ENCODE data around the gene DNM2. TPM values are rescaled to one million over a fixed set of nuclear protein-coding genes. Genes with fewer than 3 reads are reported as not detected.

Gene DNM2
- total RNA-seq, 1 experiment from 2014 or later = 131 TPM

DNA sequence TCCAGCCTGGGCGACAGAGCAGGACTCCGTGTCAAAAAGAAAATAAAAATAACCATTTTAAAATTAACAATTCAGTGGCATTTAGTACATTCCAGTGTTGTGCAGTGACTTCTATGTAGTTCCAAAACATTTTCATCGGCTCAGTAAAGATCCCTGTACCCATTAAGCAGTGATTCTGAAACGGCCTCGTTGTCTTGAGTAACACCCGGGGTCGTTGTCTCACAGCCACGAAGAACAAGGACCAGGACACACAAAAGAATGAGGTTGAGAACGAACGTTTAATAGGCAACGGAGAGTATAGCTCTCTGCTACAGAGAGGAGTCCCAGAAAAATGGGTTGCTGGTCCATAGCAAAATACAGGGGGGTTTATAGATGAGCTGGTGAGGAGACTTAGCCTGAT lies 120.5 kb downstream of the DNM2 start:
- no peak for ATAC-seq
- Mint-ChIP-seq H3K9me3 (peaks cover 29% of the 10 kb centered on the region), H3K4me3 (no peak overlapping the region), H3K27me3 (ENCODE audit: low read depth) (peaks cover 28% of the 10 kb centered on the region), H3K27ac (0 out of 2 replicates have a peak overlapping the region, but pooled peaks have one; percentile 6), H3K4me1 (peaks cover 13% of the 10 kb centered on the region), H3K36me3 (peaks cover 8% of the 10 kb centered on the region; the same call in 1 of the 2 replicates)
- TF ChIP-seq NFE2L1 (CRISPR knock-in tag; IDR thresholded peaks at IDR 0.05) (no peak), ESRRA (CRISPR knock-in tag; IDR thresholded peaks at IDR 0.05; ENCODE audit: borderline replicate concordance) (no peak), NFYB (CRISPR knock-in tag; conservative IDR thresholded peaks at IDR 0.05; ENCODE audit: low read depth) (no peak), CREM (CRISPR knock-in tag; IDR thresholded peaks at IDR 0.05) (no peak), NR1H2 (CRISPR knock-in tag; IDR thresholded peaks at IDR 0.05) (no peak)
- TF ChIP-seq, protein P1, sequence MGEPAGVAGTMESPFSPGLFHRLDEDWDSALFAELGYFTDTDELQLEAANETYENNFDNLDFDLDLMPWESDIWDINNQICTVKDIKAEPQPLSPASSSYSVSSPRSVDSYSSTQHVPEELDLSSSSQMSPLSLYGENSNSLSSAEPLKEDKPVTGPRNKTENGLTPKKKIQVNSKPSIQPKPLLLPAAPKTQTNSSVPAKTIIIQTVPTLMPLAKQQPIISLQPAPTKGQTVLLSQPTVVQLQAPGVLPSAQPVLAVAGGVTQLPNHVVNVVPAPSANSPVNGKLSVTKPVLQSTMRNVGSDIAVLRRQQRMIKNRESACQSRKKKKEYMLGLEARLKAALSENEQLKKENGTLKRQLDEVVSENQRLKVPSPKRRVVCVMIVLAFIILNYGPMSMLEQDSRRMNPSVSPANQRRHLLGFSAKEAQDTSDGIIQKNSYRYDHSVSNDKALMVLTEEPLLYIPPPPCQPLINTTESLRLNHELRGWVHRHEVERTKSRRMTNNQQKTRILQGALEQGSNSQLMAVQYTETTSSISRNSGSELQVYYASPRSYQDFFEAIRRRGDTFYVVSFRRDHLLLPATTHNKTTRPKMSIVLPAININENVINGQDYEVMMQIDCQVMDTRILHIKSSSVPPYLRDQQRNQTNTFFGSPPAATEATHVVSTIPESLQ (CRISPR knock-in tag; IDR thresholded peaks at IDR 0.05) = no peak
- TF ChIP-seq, protein P2, sequence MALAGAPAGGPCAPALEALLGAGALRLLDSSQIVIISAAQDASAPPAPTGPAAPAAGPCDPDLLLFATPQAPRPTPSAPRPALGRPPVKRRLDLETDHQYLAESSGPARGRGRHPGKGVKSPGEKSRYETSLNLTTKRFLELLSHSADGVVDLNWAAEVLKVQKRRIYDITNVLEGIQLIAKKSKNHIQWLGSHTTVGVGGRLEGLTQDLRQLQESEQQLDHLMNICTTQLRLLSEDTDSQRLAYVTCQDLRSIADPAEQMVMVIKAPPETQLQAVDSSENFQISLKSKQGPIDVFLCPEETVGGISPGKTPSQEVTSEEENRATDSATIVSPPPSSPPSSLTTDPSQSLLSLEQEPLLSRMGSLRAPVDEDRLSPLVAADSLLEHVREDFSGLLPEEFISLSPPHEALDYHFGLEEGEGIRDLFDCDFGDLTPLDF (CRISPR knock-in tag; IDR thresholded peaks at IDR 0.05) = no peak
- TF ChIP-seq, protein P3, sequence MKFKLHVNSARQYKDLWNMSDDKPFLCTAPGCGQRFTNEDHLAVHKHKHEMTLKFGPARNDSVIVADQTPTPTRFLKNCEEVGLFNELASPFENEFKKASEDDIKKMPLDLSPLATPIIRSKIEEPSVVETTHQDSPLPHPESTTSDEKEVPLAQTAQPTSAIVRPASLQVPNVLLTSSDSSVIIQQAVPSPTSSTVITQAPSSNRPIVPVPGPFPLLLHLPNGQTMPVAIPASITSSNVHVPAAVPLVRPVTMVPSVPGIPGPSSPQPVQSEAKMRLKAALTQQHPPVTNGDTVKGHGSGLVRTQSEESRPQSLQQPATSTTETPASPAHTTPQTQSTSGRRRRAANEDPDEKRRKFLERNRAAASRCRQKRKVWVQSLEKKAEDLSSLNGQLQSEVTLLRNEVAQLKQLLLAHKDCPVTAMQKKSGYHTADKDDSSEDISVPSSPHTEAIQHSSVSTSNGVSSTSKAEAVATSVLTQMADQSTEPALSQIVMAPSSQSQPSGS (CRISPR knock-in tag; IDR thresholded peaks at IDR 0.05; ENCODE audit: borderline replicate concordance, low read depth) = no peak
- TF ChIP-seq, protein P4, sequence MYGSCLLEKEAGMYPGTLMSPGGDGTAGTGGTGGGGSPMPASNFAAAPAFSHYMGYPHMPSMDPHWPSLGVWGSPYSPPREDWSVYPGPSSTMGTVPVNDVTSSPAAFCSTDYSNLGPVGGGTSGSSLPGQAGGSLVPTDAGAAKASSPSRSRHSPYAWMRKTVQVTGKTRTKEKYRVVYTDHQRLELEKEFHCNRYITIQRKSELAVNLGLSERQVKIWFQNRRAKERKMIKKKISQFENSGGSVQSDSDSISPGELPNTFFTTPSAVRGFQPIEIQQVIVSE (CRISPR knock-in tag; IDR thresholded peaks at IDR 0.05; ENCODE audit: borderline replicate concordance) = no peak
- ChIA-PET CTCF (interaction anchor here (1.6 to 8.0 kb wide), 4 partner anchors 18 to 33 kb away, joined by 4 to 135 read pairs (median 12); no protein-coding TSS in a partner anchor), POLR2A (interaction anchor here (0.7 kb wide), 1 partner anchor 32 kb away, joined by 3 read pairs; no protein-coding TSS in a partner anchor)
- DNase-seq (ENCODE audit: low spot score) = no peak

DNA sequence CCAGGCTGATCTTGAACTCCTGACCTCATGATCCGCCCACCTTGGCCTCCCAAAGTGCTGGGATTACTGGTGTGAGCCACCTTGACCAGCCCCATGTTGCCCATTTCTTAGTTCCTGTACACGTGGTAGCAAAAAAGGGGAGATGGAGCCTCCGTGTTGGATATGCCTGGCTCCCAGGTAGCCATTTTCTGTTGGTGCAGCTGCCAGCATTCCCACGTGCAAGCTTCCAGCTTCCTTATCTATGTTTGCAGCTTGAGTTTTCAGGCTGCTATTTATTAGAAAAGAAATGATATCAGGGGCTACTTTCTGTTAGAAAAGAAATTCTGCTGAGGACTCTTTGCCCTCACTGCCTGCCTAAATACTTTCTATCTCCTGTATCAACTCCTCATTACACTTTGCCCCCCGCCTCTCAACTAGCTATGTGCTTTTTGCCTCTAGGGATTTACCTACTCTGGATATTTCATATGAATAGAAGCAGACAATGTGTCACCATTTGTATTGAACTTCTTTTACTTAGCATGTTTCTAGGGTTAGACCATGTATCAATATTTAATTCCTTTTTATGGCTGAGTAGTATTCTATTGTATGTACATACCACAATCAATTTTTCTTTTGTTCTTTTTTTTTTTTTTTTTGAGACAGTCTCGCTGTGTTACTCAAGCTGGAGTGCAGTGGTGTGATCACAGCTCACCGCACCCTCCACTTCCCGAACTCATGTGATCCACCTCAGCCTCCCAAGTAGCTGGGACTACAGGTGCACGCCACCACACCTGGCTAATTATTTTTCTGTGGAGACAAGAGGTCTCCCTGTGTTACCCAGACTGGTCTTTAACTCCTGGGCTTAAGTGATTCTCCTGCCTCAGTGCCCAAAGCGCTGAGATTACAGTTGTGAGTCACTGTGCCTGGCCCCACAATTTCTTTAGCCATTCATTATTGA lies 121.5 kb downstream of the DNM2 start:
- no peak overlapping the region for H3K4me3 Mint-ChIP-seq
- H3K27ac Mint-ChIP-seq = no peak overlapping the region
- peaks cover 4% of the 10 kb centered on the region; the same call in 1 of the 2 replicates for H3K36me3 Mint-ChIP-seq
- peaks cover 13% of the 10 kb centered on the region for H3K4me1 Mint-ChIP-seq
- ChIA-PET CTCF (interaction anchor here (0.8 to 8.0 kb wide), 5 partner anchors 17 to 195 kb away, joined by 4 to 135 read pairs (median 9); no protein-coding TSS in a partner anchor), POLR2A (interaction anchor here (0.7 kb wide), 2 partner anchors 31 to 111 kb away, joined by 3 to 5 read pairs; no protein-coding TSS in a partner anchor)
- DNase-seq (ENCODE audit: low spot score) (no peak), ATAC-seq (no peak)
- peaks cover 29% of the 10 kb centered on the region for H3K9me3 Mint-ChIP-seq
- peaks cover 28% of the 10 kb centered on the region for H3K27me3 Mint-ChIP-seq (ENCODE audit: low read depth)
- TF ChIP-seq ZNF671 (CRISPR knock-in tag; IDR thresholded peaks at IDR 0.05) = no peak
- TF ChIP-seq, protein P1 (CRISPR knock-in tag; IDR thresholded peaks at IDR 0.05) = no peak
- TF ChIP-seq, protein P5, sequence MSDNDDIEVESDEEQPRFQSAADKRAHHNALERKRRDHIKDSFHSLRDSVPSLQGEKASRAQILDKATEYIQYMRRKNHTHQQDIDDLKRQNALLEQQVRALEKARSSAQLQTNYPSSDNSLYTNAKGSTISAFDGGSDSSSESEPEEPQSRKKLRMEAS (CRISPR knock-in tag; IDR thresholded peaks at IDR 0.05) = no peak
- TF ChIP-seq, protein P6, sequence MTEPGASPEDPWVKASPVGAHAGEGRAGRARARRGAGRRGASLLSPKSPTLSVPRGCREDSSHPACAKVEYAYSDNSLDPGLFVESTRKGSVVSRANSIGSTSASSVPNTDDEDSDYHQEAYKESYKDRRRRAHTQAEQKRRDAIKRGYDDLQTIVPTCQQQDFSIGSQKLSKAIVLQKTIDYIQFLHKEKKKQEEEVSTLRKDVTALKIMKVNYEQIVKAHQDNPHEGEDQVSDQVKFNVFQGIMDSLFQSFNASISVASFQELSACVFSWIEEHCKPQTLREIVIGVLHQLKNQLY (CRISPR knock-in tag; IDR thresholded peaks at IDR 0.05) = no peak
- TF ChIP-seq, protein P7, sequence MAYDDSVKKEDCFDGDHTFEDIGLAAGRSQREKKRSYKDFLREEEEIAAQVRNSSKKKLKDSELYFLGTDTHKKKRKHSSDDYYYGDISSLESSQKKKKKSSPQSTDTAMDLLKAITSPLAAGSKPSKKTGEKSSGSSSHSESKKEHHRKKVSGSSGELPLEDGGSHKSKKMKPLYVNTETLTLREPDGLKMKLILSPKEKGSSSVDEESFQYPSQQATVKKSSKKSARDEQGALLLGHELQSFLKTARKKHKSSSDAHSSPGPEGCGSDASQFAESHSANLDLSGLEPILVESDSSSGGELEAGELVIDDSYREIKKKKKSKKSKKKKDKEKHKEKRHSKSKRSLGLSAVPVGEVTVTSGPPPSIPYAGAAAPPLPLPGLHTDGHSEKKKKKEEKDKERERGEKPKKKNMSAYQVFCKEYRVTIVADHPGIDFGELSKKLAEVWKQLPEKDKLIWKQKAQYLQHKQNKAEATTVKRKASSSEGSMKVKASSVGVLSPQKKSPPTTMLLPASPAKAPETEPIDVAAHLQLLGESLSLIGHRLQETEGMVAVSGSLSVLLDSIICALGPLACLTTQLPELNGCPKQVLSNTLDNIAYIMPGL (CRISPR knock-in tag; IDR thresholded peaks at IDR 0.05) = no peak
- TF ChIP-seq, protein P8, sequence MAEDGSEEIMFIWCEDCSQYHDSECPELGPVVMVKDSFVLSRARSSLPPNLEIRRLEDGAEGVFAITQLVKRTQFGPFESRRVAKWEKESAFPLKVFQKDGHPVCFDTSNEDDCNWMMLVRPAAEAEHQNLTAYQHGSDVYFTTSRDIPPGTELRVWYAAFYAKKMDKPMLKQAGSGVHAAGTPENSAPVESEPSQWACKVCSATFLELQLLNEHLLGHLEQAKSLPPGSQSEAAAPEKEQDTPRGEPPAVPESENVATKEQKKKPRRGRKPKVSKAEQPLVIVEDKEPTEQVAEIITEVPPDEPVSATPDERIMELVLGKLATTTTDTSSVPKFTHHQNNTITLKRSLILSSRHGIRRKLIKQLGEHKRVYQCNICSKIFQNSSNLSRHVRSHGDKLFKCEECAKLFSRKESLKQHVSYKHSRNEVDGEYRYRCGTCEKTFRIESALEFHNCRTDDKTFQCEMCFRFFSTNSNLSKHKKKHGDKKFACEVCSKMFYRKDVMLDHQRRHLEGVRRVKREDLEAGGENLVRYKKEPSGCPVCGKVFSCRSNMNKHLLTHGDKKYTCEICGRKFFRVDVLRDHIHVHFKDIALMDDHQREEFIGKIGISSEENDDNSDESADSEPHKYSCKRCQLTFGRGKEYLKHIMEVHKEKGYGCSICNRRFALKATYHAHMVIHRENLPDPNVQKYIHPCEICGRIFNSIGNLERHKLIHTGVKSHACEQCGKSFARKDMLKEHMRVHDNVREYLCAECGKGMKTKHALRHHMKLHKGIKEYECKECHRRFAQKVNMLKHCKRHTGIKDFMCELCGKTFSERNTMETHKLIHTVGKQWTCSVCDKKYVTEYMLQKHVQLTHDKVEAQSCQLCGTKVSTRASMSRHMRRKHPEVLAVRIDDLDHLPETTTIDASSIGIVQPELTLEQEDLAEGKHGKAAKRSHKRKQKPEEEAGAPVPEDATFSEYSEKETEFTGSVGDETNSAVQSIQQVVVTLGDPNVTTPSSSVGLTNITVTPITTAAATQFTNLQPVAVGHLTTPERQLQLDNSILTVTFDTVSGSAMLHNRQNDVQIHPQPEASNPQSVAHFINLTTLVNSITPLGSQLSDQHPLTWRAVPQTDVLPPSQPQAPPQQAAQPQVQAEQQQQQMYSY (CRISPR knock-in tag; IDR thresholded peaks at IDR 0.05) = no peak
- TF ChIP-seq ZNF396 (CRISPR knock-in tag; IDR thresholded peaks at IDR 0.05; ENCODE audit: borderline replicate concordance) = no peak

All from WTC11 (cell line).